Fibroblast of skin of left biceps (primary cell): ENCODE measurements around the gene ENAH.
"Not testable (repeated sequence)": the region's sequence is repeated elsewhere in the genome, so short reads cannot be mapped to it uniquely, and the experiment has no call there.

Experiments used
- DNase-seq, 2 experiments: peaks; one replicate each; pipeline ENCODE4 v3.0.0-alpha.2; 2013; ENCODE audit warnings: low read depth in 2 of 2

The ENAH gene

DNA sequence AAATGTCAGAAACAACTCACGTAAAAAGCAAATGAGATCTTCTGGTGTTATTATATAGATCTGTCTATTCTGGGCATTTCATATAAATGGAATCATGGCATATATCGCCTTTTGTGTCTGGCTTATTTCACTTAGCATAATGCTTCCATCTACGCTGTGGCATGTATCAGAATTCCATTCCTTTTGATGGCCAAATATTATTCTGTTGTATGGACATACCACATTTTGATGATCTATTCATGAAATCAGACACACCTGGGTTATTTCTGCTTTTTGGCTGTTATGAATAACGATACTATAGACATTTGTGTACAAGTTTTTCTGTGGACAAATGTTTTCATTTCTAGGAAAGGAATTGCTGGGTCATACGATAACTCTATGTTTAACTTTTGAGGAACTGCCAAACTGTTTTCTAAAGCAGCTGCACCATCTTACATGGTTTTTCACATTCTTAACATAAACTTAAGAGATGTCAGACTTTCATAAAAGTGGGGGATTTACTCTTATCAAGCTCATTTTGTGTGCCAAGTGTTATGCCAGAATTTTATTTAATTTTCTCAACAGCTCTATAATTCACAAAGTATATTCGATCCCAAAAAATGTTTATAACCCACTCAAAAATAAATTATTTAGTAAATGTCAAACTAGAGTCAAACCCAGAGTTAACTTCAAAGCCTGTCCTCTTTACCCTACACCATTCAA is 7.6 kb downstream of the ENAH start:
- DNase-seq, result no peak

DNA sequence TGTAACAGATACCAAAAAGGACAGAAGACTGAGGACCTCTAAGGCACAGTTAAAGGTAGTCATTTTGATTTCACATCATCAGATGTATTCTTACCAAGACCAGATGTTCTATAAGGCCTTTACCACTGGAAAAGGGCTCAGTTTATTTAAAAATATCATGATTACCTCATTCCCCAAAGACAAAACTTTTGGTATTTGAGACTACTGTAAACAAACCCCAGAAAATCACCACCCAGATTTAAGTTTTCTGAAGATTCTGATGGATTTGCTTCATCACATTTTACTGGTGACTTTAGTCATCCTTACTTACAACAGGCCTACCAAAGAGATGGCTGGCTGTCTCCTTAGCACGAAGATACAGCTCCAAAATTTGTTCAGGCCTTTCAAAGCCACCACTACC is 8.3 kb downstream of the ENAH start:
- DNase-seq, result no peak

DNA sequence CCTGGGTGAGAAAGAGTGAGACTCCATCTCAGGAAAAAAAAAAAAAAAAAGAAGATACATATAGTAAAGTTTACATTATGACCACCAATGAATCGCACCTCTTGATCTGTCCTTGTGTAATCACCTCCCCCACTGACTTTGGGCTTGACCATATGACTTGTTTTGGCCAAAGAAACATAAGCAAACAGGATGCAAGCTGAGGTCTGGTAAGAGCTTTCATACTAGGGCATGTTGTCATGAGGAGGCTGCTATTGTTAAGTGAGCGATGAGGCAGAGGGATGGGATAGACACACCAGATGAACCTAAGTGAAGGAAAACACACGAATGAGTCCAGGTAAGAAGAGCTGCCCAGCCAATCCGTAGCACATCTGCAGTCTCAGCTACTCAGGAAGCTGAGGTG is 10.7 kb downstream of the ENAH start:
- no peak for DNase-seq

DNA sequence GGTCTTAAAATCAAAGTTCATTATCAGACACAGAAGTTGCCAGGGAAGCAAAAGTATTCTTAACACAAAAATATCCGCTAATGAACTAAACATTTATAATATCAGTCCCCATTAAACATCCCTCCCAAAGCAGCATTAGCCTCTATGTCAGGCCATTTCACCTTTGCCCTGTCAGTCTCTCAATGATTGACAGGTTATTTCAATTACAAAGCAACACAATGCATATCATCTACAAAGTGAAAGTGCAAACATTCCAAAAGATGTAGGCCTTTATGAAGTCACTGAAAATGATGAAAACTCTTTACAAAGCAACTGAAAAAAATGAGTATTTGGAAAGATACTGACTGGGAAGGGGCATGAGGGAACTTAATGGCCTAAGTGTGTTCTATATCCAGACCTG is 14.1 kb downstream of the ENAH start:
- no peak for DNase-seq

DNA sequence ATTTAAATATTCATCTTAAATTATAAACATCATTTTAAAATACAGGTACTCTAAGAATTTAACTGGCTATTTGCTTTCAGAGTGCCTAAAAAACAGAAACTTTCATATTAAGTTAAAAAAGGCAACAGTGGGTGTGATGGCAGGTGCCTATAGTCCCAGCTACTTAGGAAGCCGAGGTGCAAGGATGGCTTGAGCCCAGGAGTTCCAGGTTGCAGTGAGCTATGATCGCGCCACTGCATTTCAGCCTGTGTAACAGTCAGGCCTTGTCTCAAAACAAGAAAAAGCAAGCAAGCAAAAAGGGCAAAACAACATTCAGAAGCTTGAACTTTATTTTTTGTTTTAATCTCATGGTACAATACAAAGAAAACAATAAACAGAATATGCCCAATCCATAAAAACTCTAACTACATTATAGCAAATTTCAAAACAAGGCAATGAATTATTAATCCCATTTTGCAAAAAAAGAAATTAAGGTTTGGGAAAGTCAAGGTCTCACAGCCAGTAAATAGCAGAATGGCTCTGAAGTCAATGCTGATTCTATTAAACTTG is 15.2 kb downstream of the ENAH start:
- no peak for DNase-seq

DNA sequence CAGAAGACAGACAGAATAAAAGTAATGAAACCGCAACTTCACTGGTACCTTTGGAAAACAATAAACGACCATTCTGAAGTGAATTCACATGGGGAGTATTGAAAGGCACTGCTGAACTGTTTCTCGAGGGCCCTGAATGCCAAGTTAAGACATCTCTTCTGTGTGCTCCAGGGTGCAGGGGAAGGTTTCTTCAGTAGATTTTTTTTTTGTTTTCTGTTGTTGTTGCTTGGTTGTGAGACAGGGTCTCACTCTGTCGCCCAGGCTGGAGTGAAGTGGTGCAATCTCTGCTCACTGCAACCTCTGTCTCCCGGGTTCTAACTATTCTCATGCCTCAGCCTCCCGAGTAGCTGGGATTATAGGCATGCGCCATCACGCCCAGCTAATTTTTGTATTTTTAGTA is 15.9 kb downstream of the ENAH start:
- DNase-seq, result not testable (repeated sequence)

DNA sequence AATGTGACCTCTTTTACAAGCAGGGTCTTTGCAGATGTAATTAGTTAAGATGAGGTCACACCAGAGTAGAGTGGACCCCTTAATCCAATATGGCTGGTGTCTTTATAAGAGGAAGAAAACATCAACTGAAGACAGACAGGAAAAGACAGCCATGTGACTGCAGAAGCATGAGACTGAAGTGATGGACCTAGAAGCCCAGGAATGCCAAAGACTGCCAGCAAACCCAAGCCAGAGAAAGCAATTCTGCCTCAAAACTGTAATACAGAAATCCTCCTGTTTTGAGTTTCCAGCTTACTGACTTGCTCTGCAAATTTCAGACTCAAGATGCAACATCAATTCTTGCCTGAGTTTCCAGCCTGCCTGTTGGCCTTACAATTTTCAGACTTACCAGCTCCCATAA is 17.3 kb downstream of the ENAH start:
- no peak for DNase-seq

DNA sequence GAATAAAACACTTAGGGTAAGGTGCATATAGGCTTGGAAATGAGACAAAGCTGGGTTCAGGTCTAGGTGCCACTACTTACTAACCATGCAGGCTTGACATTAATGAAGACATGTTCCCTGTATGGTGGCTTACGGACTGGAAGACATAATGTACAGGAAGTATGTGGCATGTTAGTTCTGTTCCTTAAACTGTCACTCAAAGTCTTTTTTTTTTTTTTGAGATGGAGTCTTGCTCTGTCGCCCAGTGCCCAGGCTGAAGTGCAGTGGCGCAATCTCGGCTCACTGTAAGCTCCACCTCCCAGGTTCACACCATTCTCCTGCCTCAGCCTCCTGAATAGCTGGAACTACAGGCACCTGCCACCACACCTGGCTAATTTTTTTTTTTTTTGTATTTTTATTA is 20.1 kb downstream of the ENAH start:
- DNase-seq, result not testable (repeated sequence)

DNA sequence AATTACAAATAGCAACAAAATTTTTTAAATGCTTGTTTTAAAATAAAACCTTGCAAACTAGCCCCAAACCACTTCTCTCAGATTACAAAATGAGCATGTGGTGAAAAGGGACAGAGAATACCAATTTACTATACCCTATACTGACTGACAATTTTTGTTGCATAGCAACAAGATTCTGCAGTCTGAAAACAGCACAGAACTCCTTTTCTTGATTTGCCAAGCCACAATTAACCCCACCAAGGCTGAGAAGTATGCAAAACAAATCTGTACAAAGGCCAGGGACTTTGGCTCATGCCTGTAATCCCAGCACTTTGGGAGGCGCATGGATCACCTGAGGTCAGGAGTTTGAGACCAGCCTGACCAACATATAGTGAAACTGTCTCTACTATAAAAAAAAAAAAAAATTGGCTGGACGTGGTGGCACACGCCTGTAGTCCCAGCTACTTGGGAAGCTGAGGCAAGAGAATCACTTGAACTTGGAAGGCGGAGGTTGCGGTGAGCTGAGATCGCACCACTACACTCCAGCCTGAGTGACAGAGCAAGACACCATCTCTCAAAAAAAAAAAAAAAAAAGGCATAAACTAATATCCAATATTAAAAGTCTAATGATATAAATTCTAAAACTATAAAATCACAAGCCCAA is 21.8 kb downstream of the ENAH start:
- DNase-seq, result no peak

DNA sequence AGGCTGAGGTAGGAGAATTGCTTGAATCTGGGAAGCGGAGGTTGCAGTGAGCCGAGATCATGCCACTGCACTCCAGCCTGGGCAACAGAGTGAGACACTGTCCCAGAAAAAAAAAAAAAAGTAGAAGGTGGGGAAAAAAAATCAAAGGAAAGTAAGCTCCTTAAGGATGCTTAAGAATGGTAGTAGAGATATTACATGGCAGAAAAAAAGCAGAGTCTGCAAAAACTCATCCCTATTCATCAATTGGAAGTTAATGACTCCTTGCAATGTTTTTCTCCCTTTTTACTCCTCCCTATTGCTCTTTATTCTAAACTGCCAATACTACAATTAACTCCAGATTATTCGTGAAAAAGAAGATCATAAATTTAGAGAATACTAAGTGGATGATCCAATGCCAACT is 23.4 kb downstream of the ENAH start:
- DNase-seq, result no peak

DNA sequence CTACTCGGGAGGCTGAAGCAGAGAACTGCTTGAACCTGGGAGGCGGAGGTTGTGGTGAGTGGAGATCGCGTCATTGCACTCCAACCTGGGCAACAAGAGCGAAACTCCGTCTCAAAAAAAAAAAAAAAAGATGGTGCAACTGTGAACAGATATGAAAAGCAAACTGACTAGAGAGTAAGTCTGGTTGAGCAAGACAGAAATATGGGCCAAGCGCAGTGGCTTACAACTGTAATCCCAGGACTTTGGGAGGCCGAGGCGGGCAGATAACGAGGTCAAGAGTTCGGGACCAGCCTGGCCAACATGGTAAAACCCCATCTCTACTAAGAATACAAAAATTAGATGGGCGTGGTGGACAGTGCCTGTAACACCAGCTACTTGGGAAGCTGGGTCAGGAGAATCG is 24.1 kb downstream of the ENAH start:
- DNase-seq, result not testable (repeated sequence)

DNA sequence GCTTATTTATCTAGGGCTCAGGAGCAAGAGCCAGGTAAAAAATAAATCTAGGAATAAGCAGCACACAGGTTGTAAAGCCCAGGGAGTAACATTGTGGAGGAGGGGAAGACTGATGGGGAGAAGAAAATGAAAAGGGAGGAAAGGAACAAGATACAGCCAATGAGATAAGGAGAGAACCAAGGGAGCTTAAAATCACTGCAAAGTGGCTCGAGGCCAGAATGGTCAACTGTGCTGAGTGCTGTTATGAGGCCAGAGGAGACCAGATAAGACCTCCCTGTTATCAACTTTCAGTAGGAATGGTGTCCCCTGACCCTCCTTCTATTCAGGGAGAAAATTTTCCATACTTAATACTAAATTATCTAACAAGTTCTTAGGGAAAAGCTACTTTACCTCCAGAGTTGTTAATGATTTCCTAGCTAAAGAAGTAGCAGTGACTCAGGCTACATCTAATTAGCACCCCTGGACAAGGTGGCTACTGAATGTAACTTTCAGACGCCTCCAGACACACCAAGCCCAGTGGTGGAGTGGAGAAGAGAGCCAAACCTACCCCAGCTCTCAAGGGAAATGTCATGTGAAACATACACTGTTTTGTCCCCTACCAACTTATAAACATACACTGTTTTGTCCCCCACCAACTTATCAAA is 25.5 kb downstream of the ENAH start:
- no peak for DNase-seq

DNA sequence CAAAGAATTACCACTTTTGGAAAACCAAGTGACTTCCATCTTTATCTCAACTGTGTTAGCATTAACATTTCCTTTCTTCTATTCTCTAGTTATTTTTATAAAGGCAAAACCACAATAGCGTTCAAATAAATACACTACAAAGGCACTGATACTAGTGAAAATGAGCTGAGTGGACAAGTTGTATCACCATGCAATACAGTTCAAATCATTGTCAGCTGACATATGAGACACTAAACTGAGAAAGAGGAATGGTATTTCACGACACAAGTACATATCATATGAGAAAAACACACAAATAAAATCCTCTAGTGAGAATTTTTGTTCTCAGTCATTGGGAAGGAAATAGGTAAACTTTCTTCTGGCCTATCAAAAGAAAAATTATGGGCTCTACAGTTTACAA is 26.2 kb downstream of the ENAH start:
- no peak for DNase-seq

DNA sequence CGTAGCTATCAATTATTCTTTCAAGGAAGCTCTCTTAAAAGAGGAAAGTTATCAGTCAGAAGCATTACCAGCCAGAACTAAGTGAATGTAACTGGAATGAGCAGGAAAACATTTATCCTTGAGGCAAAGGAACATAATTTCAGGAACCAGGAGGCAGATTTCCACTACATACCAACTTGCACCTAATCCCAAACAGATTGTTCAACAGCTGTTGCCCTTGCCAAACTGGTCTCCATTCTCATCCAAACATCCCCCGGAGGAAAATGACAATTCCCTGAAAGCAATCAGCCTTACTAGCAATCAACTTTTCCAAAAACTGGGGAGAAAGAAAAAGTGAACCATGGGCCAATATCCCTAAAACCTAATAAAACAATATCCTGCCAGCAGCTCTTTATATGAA is 35.0 kb downstream of the ENAH start:
- no peak for DNase-seq

DNA sequence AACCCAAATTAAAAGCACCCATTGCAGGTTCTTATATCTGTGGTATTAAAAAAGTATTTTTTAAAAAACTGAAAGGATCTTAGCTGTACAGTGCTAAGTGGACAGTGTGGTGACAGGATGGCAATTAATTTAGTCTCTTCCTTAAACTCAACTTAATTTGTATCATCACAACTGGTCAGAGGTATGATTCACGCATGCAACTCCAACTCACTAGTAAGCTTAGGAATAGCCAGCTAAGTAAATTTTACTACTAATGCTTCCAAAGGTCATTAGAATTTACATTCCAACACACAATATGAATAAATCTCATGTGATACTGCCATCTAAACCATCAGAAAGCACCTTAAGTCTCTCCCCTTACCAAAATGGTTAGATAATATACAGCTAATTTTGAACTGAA is 35.4 kb downstream of the ENAH start:
- no peak for DNase-seq

DNA sequence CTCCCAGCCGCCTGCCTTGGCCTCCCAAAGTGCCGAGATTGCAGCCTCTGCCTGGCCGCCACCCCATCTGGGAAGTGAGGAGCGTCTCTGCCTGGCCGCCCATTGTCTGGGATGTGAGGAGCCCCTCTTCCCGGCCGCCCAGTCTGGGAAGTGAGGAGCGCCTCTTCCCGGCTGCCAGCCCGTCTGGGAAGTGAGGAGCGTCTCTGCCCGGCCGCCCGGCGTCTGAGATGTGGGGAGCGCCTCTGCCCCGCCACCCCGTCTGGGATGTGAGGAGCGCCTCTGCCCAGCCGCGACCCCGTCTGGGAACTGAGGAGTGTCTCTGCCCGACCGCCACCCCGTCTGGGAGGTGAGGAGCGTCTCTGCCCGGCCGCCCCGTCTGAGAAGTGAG is 37.5 kb downstream of the ENAH start:
- not testable (repeated sequence) for DNase-seq

DNA sequence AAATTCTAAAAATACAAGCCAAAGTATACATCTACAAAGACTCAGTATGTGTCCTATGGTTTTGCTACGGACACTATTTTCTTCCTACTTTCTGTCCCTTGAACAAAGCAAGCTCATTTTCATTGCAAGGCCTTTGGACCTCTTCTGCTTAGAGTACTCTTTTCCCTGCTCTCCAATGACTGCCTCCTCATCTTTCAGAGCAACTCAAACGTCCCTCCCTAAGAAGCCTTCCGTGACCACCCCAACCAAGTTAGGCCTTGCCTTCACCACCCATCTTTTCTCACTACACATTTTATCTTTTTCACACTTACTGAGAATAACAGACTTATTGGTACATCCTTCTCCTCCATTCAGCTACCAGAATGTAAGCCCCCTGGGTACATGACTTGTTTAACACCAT is 39.9 kb downstream of the ENAH start:
- DNase-seq, result no peak

DNA sequence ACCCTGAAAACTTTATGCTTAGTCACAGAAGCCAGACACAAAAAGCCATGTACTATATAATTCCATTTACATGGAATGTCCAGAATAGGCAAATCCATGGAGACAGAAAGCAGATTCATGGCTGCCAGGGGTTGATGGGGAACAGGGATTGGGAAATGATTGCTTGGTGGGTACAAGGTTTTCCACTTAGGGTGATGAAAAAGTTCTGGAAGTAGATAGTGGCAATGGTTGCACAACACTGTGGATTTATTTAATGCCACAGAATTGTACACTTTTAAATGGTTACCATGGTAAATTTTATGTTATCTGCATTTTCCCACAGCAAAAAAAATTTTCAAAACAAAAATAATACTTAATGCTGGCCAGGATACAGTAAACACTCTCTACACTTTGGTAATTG is 40.6 kb downstream of the ENAH start:
- no peak for DNase-seq

DNA sequence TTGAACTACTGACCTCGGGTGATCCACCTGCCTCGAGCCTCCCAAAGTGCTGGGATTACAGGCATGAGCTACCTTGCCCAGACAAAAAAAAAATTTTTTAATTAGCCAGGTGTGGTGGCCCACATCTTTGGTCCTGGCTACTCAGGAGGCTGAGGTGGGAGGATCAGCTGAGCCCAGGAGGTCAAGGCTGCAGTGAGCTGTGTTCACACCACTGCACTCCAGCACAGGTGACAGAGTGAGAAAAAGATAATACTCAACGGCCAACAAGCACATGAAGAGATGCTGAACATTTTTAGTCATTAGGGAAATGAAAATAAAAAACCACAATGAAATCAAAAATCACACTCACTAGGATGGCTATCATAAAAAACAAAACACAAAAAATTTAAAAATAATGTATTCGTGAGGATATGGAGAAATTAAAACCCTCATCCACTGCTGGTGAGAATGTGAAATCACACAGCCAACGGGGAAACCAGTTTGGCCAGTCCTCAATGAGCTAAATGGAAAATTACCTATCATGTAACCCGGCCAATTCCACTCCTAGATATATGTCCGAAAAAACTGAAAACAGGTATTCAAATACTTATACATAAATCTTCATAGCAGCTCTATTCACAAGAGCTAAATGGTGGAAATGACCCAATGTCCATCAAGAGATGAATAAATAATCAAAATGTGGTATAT is 41.2 kb downstream of the ENAH start:
- DNase-seq, result no peak

DNA sequence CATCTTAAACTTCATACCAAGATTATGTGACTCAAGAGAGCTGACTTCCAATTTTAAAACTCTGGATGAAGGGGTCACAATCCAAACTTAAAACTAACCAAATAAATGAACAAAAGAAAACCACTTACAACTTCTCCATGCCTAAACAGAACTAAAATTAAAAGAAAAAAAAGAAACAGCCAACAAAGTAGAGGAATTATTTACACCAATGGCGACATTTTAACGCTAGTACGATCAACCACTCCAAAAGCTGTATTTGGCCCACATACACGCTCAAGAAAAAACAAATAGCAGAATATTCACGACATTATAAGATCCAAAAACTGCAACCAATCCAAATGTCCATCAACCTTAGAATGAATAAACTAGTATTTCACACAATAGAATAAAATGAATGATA is 42.4 kb downstream of the ENAH start:
- no peak for DNase-seq

DNA sequence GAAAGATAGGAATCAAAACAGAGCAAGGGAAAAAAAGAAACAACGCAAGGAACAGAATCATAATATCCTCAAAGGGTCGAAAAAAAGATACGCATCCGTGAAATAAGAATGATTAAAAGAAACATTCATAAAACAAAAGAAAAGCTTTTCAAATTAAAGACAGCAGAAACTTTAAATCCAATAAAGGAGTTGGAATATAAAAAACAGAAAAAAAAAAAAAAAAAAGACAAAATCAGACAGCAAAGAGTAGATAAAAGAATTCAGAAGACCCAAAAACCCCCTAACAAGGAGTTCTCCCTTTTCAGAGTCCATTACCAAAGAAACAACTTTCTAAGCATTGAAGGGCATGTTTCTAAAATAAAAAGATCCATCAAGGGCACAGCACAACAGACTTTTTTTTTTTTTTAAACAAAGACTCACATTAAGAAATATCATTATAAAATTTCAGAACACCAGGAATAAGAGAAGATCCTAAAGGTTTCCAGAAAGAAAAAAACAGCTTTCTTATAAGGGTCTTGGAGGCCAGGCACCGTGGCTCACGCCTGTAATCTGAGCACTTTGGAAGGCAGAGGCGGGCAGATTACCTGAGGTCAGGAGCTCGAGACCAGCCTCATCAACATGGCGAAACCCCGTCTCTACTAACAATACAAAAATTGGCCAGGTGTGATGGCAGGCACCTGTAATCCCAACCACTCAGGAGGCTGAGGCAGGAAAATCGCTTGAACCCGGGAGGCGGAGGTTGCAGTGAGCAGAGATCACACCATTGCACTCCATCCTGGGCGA is 44.7 kb downstream of the ENAH start:
- no peak for DNase-seq

DNA sequence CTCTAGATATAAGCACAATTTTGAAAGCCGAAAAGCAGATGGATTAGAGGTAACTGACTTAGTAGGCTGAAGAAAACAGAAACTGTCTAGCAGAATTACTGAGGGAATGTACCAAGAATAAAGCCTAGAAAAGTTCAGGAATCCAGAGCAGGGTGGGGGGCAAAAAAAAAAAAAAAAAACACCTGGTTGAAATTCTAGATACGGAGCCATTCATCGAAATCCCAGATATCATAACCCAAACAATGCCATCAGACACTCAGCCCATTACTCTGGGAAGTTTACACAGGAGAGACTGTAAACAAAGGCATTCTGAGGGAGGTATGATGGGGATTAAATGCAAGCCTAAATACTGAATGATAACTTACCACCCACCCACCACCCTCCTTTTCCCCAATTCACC is 45.6 kb downstream of the ENAH start:
- no peak for DNase-seq
